Liver (tissue), 9 donors: ENCODE measurements around the gene NRG3. TPM values are rescaled to one million over a fixed set of nuclear protein-coding genes. Genes with fewer than 3 reads are reported as not detected.

ENCODE experiments used
- DNase-seq: peaks from one replicate; pipeline ENCODE4 v3.0.0-alpha.2; 2017; ENCODE audit warnings: low spot score
- H3K27ac ChIP-seq, 2 donors: one replicate each; pipeline ENCODE4 v1.7.0; 2013; ENCODE audit warnings: inconsistent platforms in 2 of 2, low read length in 2 of 2, control low read depth in 1 of 2, low read depth in 1 of 2, mild to moderate bottlenecking in 1 of 2
- H3K27me3 ChIP-seq, 4 donors: one replicate each; pipeline versions ENCODE4 v1.6.1 to v1.7.0; 2013; ENCODE audit warnings: low read length in 3 of 4, inconsistent platforms in 1 of 4, mild to moderate bottlenecking in 1 of 4, moderate library complexity in 1 of 4; ENCODE audit not compliant: control insufficient read depth in 4 of 4, insufficient read depth in 4 of 4
- H3K36me3 ChIP-seq, 4 donors: one replicate each; pipeline versions ENCODE4 v1.6.1 to v1.7.0; 2013; ENCODE audit warnings: low read length in 3 of 4, mild to moderate bottlenecking in 3 of 4, low read depth in 1 of 4, moderate library complexity in 1 of 4; ENCODE audit not compliant: control insufficient read depth in 4 of 4, insufficient read depth in 3 of 4
- H3K4me1 ChIP-seq, 4 donors: one replicate each; pipeline versions ENCODE4 v1.6.1 to v1.7.0; 2013; ENCODE audit warnings: low read length in 3 of 4, mild to moderate bottlenecking in 3 of 4, moderate library complexity in 1 of 4; ENCODE audit not compliant: control insufficient read depth in 4 of 4, insufficient read depth in 4 of 4
- H3K4me3 ChIP-seq, 3 donors: one replicate each; pipeline versions ENCODE4 v1.6.1 to v1.7.0; 2013; ENCODE audit warnings: low read length in 3 of 3, control low read depth in 1 of 3, low read depth in 1 of 3, mild to moderate bottlenecking in 1 of 3
- H3K9ac ChIP-seq, 2 donors: one replicate each; pipeline ENCODE4 v1.7.0; 2013; ENCODE audit warnings: low read length in 2 of 2, mild to moderate bottlenecking in 2 of 2, moderate library complexity in 2 of 2, control low read depth in 1 of 2, low read depth in 1 of 2
- H3K9me3 ChIP-seq, 4 donors: one replicate each; pipeline versions ENCODE4 v1.6.1 to v1.7.0; 2013; ENCODE audit warnings: low read length in 3 of 4; ENCODE audit not compliant: control insufficient read depth in 4 of 4
- ATF3 ChIP-seq: IDR thresholded peaks from 2 replicates; pipeline ENCODE4 v1.6.1; 2016; ENCODE audit warnings: antibody characterized with exemption
- EGR1 ChIP-seq, 2 donors: IDR thresholded peaks; 2 replicates each; pipeline ENCODE4 v1.6.1; 2016 to 2018; ENCODE audit warnings: antibody characterized with exemption in 2 of 2, low read depth in 2 of 2
- FOXA1 ChIP-seq: IDR thresholded peaks from 2 replicates; pipeline ENCODE4 v1.6.1; 2016; ENCODE audit warnings: antibody characterized with exemption
- FOXA2 ChIP-seq: IDR thresholded peaks from 2 replicates; pipeline ENCODE4 v1.6.1; 2016; ENCODE audit warnings: antibody characterized with exemption
- GABPA ChIP-seq, 2 donors: IDR thresholded peaks in 1 of 2; conservative IDR thresholded peaks in 1 of 2; 2 replicates each; pipeline ENCODE4 v1.6.1; 2016; ENCODE audit warnings: antibody characterized with exemption in 2 of 2, mild to moderate bottlenecking in 1 of 2, moderate library complexity in 1 of 2
- HNF4A ChIP-seq, 2 donors: conservative IDR thresholded peaks; 2 replicates each; pipeline ENCODE4 v1.6.1; 2016; ENCODE audit warnings: antibody characterized with exemption in 2 of 2, mild to moderate bottlenecking in 2 of 2
- HNF4G ChIP-seq: IDR thresholded peaks from 2 replicates; pipeline ENCODE4 v1.6.1; 2016; ENCODE audit warnings: antibody characterized with exemption
- JUND ChIP-seq, 2 donors: IDR thresholded peaks; 2 replicates each; pipeline ENCODE4 v1.6.1; 2016; ENCODE audit warnings: antibody characterized with exemption in 2 of 2
- MAX ChIP-seq: IDR thresholded peaks from 2 replicates; pipeline ENCODE4 v1.6.1; 2016; ENCODE audit warnings: antibody characterized with exemption
- NR2F2 ChIP-seq: IDR thresholded peaks from 2 replicates; pipeline ENCODE4 v1.6.1; 2016; ENCODE audit warnings: antibody characterized with exemption
- RAD21 ChIP-seq, 2 donors: IDR thresholded peaks; 2 replicates each; pipeline ENCODE4 v1.6.1; 2016; ENCODE audit warnings: antibody characterized with exemption in 2 of 2, mild to moderate bottlenecking in 2 of 2
- RXRA ChIP-seq, 2 donors: IDR thresholded peaks; 2 replicates each; pipeline ENCODE4 v1.6.1; 2017 to 2018; ENCODE audit warnings: antibody characterized with exemption in 2 of 2, mild to moderate bottlenecking in 1 of 2
- SP1 ChIP-seq: IDR thresholded peaks from 2 replicates; pipeline ENCODE4 v1.6.1; 2018; ENCODE audit warnings: antibody characterized with exemption, mild to moderate bottlenecking
- TAF1 ChIP-seq: conservative IDR thresholded peaks from 2 replicates; pipeline ENCODE4 v1.6.1; 2016; ENCODE audit warnings: antibody characterized with exemption, mild to moderate bottlenecking
- YY1 ChIP-seq: IDR thresholded peaks from 2 replicates; pipeline ENCODE4 v1.6.1; 2016; ENCODE audit warnings: antibody characterized with exemption, mild to moderate bottlenecking
- ZBTB33 ChIP-seq: IDR thresholded peaks from 2 replicates; pipeline ENCODE4 v1.6.1; 2016; ENCODE audit warnings: antibody characterized with exemption
- WGBS: extraction: QIAGEN DNeasy Blood & Tissue Kit; methylation state at CpG from one replicate; pipeline ENCODE4 v1.1.7; 2013; 5-methylcytosine and 5-hydroxymethylcytosine counted together
- polyA plus RNA-seq, 2 donors: library from polyadenylated mRNA; stranded (reverse) in 1 of 2; unstranded in 1 of 2; fragments of 200-250 nt in 1 of 2; fragments of >200 nt in 1 of 2; fragmentation: Nextera tagmentation in 1 of 2; extraction: Ambion mirVana in 1 of 2; gene quantifications; one replicate each; pipeline versions ENCODE4 v1.2.1 to v1.2.3, GENCODE V29; 2013 to 2015
- total RNA-seq, 2 donors: library from RNA; depleted of rRNA; stranded (reverse); fragments of >200 nt; gene quantifications; one replicate each; pipeline ENCODE4 v1.2.3, GENCODE V29; 2014
- TF ChIP-seq, protein P1 (sequence below): fragments of 150-350 bp; IDR thresholded peaks from 2 replicates; pipeline ENCODE4 v1.5.1; 2017; ENCODE audit warnings: improper control_type of control experiment, low read depth, low read length; ENCODE audit not compliant: missing input control
- TF ChIP-seq, protein P2 (sequence below): IDR thresholded peaks from 2 replicates; pipeline ENCODE4 v1.6.1; 2016; ENCODE audit warnings: antibody characterized with exemption, mild to moderate bottlenecking
- donor health status: healthy.
- donor health status: healthy.
- donor health status: healthy.
- donor health status: healthy.
- donor health status: healthy.

NRG3 gene
- total and polyA plus RNA-seq, 4 donors: 0.24 to 3.7 (median 0.38) TPM

DNA sequence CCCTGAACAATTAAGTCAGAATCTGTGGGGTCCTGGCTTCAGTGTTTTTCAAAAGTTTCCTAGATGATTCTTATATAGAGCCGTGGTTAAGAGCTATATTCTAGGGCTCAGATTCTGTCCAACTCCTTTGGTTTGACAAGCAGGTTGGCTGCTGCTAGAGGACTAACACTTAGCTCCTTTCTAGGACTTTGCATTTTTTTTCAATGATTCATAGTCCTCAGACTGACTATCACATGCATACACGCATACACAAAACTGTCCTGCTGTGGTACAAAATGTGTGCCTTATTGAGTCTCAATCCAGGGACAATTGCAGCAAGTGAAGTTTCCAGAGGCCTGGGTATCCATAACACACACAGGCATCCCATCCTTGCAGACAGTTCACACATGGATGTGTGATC, 392.0 kb downstream of the NRG3 start:
- Histone ChIP-seq H3K4me1 (no peaks in the 10 kb centered on the region), H3K27me3 (no peaks in the 10 kb centered on the region), H3K36me3 (no peaks in the 10 kb centered on the region), H3K9me3 (no peaks in the 10 kb centered on the region), H3K4me3 (no peak overlapping the region), H3K27ac (no peak overlapping the region), H3K9ac (no peak overlapping the region)
- DNase-seq: no peak
- 88% methylated on average over 2 of the region's 2 CpGs for WGBS
- TF ChIP-seq SP1 (no peak), RXRA (IDR thresholded peaks at IDR 0.05) (no peak), NR2F2 (no peak), YY1 (no peak), HNF4G (no peak), ATF3 (no peak), JUND (IDR thresholded peaks at IDR 0.05) (no peak), RAD21 (IDR thresholded peaks at IDR 0.05) (no peak), FOXA1 (no peak), ZBTB33 (no peak), EGR1 (IDR thresholded peaks at IDR 0.05; ENCODE audit: low read depth in 2 of 2) (no peak), GABPA (IDR thresholded peaks at IDR 0.05 in 1 of 2, conservative IDR thresholded peaks at IDR 0.05 in 1 of 2) (no peak), HNF4A (conservative IDR thresholded peaks at IDR 0.05) (no peak), MAX (no peak), TAF1 (no peak), FOXA2 (no peak)
- TF ChIP-seq, protein P1, sequence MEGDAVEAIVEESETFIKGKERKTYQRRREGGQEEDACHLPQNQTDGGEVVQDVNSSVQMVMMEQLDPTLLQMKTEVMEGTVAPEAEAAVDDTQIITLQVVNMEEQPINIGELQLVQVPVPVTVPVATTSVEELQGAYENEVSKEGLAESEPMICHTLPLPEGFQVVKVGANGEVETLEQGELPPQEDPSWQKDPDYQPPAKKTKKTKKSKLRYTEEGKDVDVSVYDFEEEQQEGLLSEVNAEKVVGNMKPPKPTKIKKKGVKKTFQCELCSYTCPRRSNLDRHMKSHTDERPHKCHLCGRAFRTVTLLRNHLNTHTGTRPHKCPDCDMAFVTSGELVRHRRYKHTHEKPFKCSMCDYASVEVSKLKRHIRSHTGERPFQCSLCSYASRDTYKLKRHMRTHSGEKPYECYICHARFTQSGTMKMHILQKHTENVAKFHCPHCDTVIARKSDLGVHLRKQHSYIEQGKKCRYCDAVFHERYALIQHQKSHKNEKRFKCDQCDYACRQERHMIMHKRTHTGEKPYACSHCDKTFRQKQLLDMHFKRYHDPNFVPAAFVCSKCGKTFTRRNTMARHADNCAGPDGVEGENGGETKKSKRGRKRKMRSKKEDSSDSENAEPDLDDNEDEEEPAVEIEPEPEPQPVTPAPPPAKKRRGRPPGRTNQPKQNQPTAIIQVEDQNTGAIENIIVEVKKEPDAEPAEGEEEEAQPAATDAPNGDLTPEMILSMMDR: no peak
- TF ChIP-seq, protein P2, sequence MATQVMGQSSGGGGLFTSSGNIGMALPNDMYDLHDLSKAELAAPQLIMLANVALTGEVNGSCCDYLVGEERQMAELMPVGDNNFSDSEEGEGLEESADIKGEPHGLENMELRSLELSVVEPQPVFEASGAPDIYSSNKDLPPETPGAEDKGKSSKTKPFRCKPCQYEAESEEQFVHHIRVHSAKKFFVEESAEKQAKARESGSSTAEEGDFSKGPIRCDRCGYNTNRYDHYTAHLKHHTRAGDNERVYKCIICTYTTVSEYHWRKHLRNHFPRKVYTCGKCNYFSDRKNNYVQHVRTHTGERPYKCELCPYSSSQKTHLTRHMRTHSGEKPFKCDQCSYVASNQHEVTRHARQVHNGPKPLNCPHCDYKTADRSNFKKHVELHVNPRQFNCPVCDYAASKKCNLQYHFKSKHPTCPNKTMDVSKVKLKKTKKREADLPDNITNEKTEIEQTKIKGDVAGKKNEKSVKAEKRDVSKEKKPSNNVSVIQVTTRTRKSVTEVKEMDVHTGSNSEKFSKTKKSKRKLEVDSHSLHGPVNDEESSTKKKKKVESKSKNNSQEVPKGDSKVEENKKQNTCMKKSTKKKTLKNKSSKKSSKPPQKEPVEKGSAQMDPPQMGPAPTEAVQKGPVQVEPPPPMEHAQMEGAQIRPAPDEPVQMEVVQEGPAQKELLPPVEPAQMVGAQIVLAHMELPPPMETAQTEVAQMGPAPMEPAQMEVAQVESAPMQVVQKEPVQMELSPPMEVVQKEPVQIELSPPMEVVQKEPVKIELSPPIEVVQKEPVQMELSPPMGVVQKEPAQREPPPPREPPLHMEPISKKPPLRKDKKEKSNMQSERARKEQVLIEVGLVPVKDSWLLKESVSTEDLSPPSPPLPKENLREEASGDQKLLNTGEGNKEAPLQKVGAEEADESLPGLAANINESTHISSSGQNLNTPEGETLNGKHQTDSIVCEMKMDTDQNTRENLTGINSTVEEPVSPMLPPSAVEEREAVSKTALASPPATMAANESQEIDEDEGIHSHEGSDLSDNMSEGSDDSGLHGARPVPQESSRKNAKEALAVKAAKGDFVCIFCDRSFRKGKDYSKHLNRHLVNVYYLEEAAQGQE: no peak

- no peak for DNase-seq
- H3K36me3 ChIP-seq: no peaks in the 10 kb centered on the region
- no peaks in the 10 kb centered on the region for H3K27me3 ChIP-seq
- H3K4me1 ChIP-seq: no peaks in the 10 kb centered on the region
- WGBS: 87% methylated on average over 2 of the region's 2 CpGs
- H3K27ac ChIP-seq: no peak overlapping the region
- no peaks in the 10 kb centered on the region for H3K9me3 ChIP-seq
- TF ChIP-seq MAX (no peak), EGR1 (IDR thresholded peaks at IDR 0.05; ENCODE audit: low read depth in 2 of 2) (no peak), RAD21 (IDR thresholded peaks at IDR 0.05) (no peak), ZBTB33 (no peak), NR2F2 (no peak), GABPA (IDR thresholded peaks at IDR 0.05 in 1 of 2, conservative IDR thresholded peaks at IDR 0.05 in 1 of 2) (no peak), FOXA1 (no peak), YY1 (no peak), TAF1 (no peak), FOXA2 (no peak), HNF4A (conservative IDR thresholded peaks at IDR 0.05) (no peak), JUND (IDR thresholded peaks at IDR 0.05) (no peak)
- H3K9ac ChIP-seq: no peak overlapping the region
- H3K4me3 ChIP-seq: no peak overlapping the region
Observed at GRCh38 chr10:82267465-82267864, 392.5 kb downstream of the NRG3 start.
